H1 (cell line): ENCODE results near the gene TUBGCP3. TPM values are rescaled to one million over a fixed set of nuclear protein-coding genes. Genes with fewer than 3 reads are reported as not detected.

Source experiments
- CTCF ChIA-PET: fragments of 300-600 bp; sonication (Branson Sonifier 250); formaldehyde crosslinking; loops from one replicate; lab custom pipeline; 2021; ENCODE audit not compliant: partially characterized antibody; lab: Charles Lee
- POLR2A ChIA-PET: fragments of 300-600 bp; sonication (Branson Sonifier 250); formaldehyde crosslinking; loops from one replicate; lab custom pipeline; 2021; ENCODE audit warnings: inconsistent platforms; ENCODE audit not compliant: partially characterized antibody; lab: Charles Lee
- DNase-seq, 2 experiments: peaks; one replicate each; pipeline versions ENCODE4 v3.0.0 to v3.0.0-alpha.2; 2010 to 2022; ENCODE audit warnings: low spot score in 2 of 2, low read depth in 1 of 2, mixed read lengths in 1 of 2
- FAIRE-seq: peaks from 2 replicates; lab custom pipeline; 2011; peaks lifted over from hg19 to GRCh38; lab: Jason Lieb, UNC
- H2AFZ ChIP-seq: 2 replicates; pipeline ENCODE4 v1.8.1; 2012; ENCODE audit warnings: low read length, inconsistent platforms
- H2AK5ac ChIP-seq: 2 replicates; pipeline ENCODE4 v1.6.1; 2013; ENCODE audit warnings: low read depth, low read length
- H2BK120ac ChIP-seq: replicated peaks from 2 replicates; pipeline ENCODE3; 2013; ENCODE audit warnings: low read depth, low read length, inconsistent platforms
- H2BK12ac ChIP-seq: 2 replicates; pipeline ENCODE4 v1.6.1; 2013; ENCODE audit warnings: low read depth, low read length
- H2BK15ac ChIP-seq: 2 replicates; pipeline ENCODE4 v1.6.1; 2013; ENCODE audit warnings: low read length
- H2BK20ac ChIP-seq: 2 replicates; pipeline ENCODE4 v1.6.1; 2013; ENCODE audit warnings: low read length
- H2BK5ac ChIP-seq: 2 replicates; pipeline ENCODE4 v1.6.1; 2013; ENCODE audit warnings: low read depth, low read length
- H3K14ac ChIP-seq: 2 replicates; pipeline ENCODE4 v1.6.1; 2013; ENCODE audit warnings: inconsistent platforms; ENCODE audit not compliant: insufficient read length
- H3K18ac ChIP-seq: 2 replicates; pipeline ENCODE4 v1.6.1; 2013; ENCODE audit warnings: low read length; ENCODE audit errors: extremely low read depth
- H3K23ac ChIP-seq: 2 replicates; pipeline ENCODE4 v1.6.1; 2013; ENCODE audit warnings: inconsistent platforms; ENCODE audit not compliant: insufficient read length
- H3K23me2 ChIP-seq: 2 replicates; pipeline ENCODE4 v1.6.1; 2013; ENCODE audit warnings: low read depth, low read length
- H3K27ac ChIP-seq: 2 replicates; pipeline ENCODE4 v1.6.1; 2011; ENCODE audit warnings: low read depth, low read length, inconsistent platforms
- H3K27me3 ChIP-seq, 4 experiments: replicated peaks in 1 of 4; 1 replicate in 1 of 4; 2 replicates in 3 of 4; pipeline versions ENCODE4 v1.6.1 to v1.8.1; 2011 to 2013; ENCODE audit warnings: low read length in 3 of 4, mild to moderate bottlenecking in 3 of 4, inconsistent platforms in 2 of 4, mixed read lengths in 2 of 4, moderate library complexity in 1 of 4; ENCODE audit not compliant: control insufficient read depth in 3 of 4, insufficient read depth in 3 of 4; ENCODE audit errors: extremely low read depth in 1 of 4
- H3K36me3 ChIP-seq, 4 experiments: 2 replicates each; pipeline versions ENCODE4 v1.6.1 to v1.8.1; 2011 to 2013; ENCODE audit warnings: mild to moderate bottlenecking in 4 of 4, low read length in 3 of 4, moderate library complexity in 2 of 4, control low read depth in 1 of 4, inconsistent platforms in 1 of 4; ENCODE audit not compliant: insufficient read depth in 4 of 4, control insufficient read depth in 2 of 4
- H3K4ac ChIP-seq: replicated peaks from 2 replicates; pipeline ENCODE3; 2013; ENCODE audit warnings: low read length, low read depth, mixed read lengths, inconsistent platforms; ENCODE audit not compliant: insufficient read length
- H3K4me1 ChIP-seq, 4 experiments: replicated peaks in 1 of 4; 1 replicate in 1 of 4; 2 replicates in 3 of 4; pipeline versions ENCODE4 v1.6.1 to v1.8.1; 2011 to 2013; ENCODE audit warnings: low read length in 3 of 4, inconsistent platforms in 2 of 4, mixed read lengths in 1 of 4; ENCODE audit not compliant: insufficient read depth in 4 of 4, control insufficient read depth in 3 of 4
- H3K4me2 ChIP-seq, 2 experiments: 2 replicates each; pipeline versions ENCODE4 v1.6.1 to v1.8.1; 2011 to 2013; ENCODE audit warnings: low read depth in 2 of 2, low read length in 2 of 2, control low read depth in 1 of 2, inconsistent platforms in 1 of 2, mild to moderate bottlenecking in 1 of 2; ENCODE audit not compliant: insufficient read depth in 1 of 2
- H3K4me3 ChIP-seq, 4 experiments: fragments of 200-600, 300-600 bp in 1 of 4; sonication (generic), shearing (Covaris generic), sonication (Bioruptor Twin) in 1 of 4; 2 replicates each; pipeline versions ENCODE4 v1.5.1 to v1.8.1; 2011 to 2016; ENCODE audit warnings: low read length in 4 of 4, low read depth in 3 of 4, control low read depth in 2 of 4, inconsistent platforms in 2 of 4, mild to moderate bottlenecking in 2 of 4, mixed read lengths in 1 of 4, moderate library complexity in 1 of 4; ENCODE audit not compliant: insufficient read depth in 2 of 4; ENCODE audit errors: extremely low read depth in 1 of 4
- H3K56ac ChIP-seq: replicated peaks from 2 replicates; pipeline ENCODE3; 2013; ENCODE audit warnings: low read depth, mild to moderate bottlenecking, mixed read lengths, low read length, inconsistent platforms; ENCODE audit not compliant: insufficient read length
- H3K79me1 ChIP-seq: 2 replicates; pipeline ENCODE4 v1.6.1; 2013; ENCODE audit warnings: low read depth, low read length, control low read depth
- H3K79me2 ChIP-seq, 2 experiments: 2 replicates each; pipeline versions ENCODE4 v1.6.1 to v1.8.1; 2012 to 2013; ENCODE audit warnings: low read length in 2 of 2, mild to moderate bottlenecking in 2 of 2, inconsistent platforms in 1 of 2; ENCODE audit not compliant: insufficient read depth in 2 of 2, control insufficient read depth in 1 of 2
- H3K9ac ChIP-seq, 4 experiments: replicated peaks in 1 of 4; 1 replicate in 1 of 4; 2 replicates in 3 of 4; pipeline versions ENCODE4 v1.6.1 to v1.8.1; 2011 to 2013; ENCODE audit warnings: low read depth in 3 of 4, low read length in 3 of 4, control low read depth in 2 of 4, mild to moderate bottlenecking in 2 of 4, moderate library complexity in 2 of 4, inconsistent platforms in 1 of 4; ENCODE audit errors: extremely low read depth in 1 of 4
- H3K9me3 ChIP-seq, 2 experiments: 2 replicates each; pipeline versions ENCODE4 v1.6.1 to v1.8.1; 2012 to 2013; ENCODE audit warnings: mild to moderate bottlenecking in 2 of 2, moderate library complexity in 2 of 2, control low read depth in 1 of 2, inconsistent platforms in 1 of 2, low read depth in 1 of 2, low read length in 1 of 2, mixed read lengths in 1 of 2; ENCODE audit not compliant: insufficient read depth in 2 of 2
- H4K20me1 ChIP-seq, 2 experiments: replicated peaks in 1 of 2; 2 replicates each; pipeline versions ENCODE3 to v1.8.1; 2011 to 2013; ENCODE audit warnings: inconsistent platforms in 2 of 2, low read length in 2 of 2, mild to moderate bottlenecking in 1 of 2; ENCODE audit not compliant: insufficient read depth in 2 of 2, control insufficient read depth in 1 of 2
- H4K5ac ChIP-seq: 2 replicates; pipeline ENCODE4 v1.6.1; 2013; ENCODE audit warnings: low read length, low read depth, mixed read lengths, inconsistent platforms; ENCODE audit not compliant: insufficient read length
- H4K8ac ChIP-seq: 2 replicates; pipeline ENCODE4 v1.8.0; 2013; ENCODE audit warnings: mild to moderate bottlenecking, moderate library complexity, low read length, inconsistent platforms; ENCODE audit not compliant: insufficient read depth; ENCODE audit errors: extremely low read depth
- H4K91ac ChIP-seq: replicated peaks from 2 replicates; pipeline ENCODE3; 2013; ENCODE audit warnings: low read length, mixed read lengths, inconsistent platforms; ENCODE audit not compliant: insufficient read length
- ASH2L ChIP-seq: fragments of 200-600, 300-600 bp; sonication (generic); IDR thresholded peaks from one replicate; pipeline ENCODE4 v1.7.1; 2017; ENCODE audit warnings: low read length
- BACH1 ChIP-seq: IDR thresholded peaks from 2 replicates; pipeline ENCODE4 v1.6.1; 2012; ENCODE audit warnings: low read length, improper control_type of control experiment
- CBX5 ChIP-seq: fragments of 300-800, 300-1000 bp; sonication (generic); IDR thresholded peaks from 2 replicates; pipeline ENCODE4 v1.7.1; 2016; ENCODE audit warnings: antibody characterized with exemption, low read length, low read depth
- E2F6 ChIP-seq: IDR thresholded peaks from 2 replicates; pipeline ENCODE4 v1.6.1; 2012; ENCODE audit warnings: inconsistent platforms
- JUND ChIP-seq: IDR thresholded peaks from 2 replicates; pipeline ENCODE4 v1.6.1; 2011; ENCODE audit warnings: mild to moderate bottlenecking, improper control_type of control experiment, low read length
- PHF8 ChIP-seq: fragments of 200-600 bp; sonication (generic); conservative IDR thresholded peaks from 2 replicates; pipeline ENCODE4 v1.7.1; 2012; ENCODE audit warnings: low read depth, mild to moderate bottlenecking, inconsistent platforms, low read length, moderate library complexity
- RFX5 ChIP-seq: IDR thresholded peaks from 2 replicates; pipeline ENCODE4 v1.6.1; 2011; ENCODE audit warnings: low read depth, low read length, improper control_type of control experiment, borderline replicate concordance
- RNF2 ChIP-seq: fragments of 200-900, 300-1000 bp; sonication (generic); IDR thresholded peaks from 2 replicates; pipeline ENCODE4 v1.7.1; 2016; ENCODE audit warnings: borderline replicate concordance, low read depth, mild to moderate bottlenecking, antibody characterized with exemption, low read length; ENCODE audit not compliant: poor library complexity, severe bottlenecking; ENCODE audit errors: missing control alignments
- SRF ChIP-seq: IDR thresholded peaks from 2 replicates; pipeline ENCODE4 v1.6.1; 2011; ENCODE audit warnings: mild to moderate bottlenecking, low read depth, low read length, moderate library complexity
- YY1 ChIP-seq: IDR thresholded peaks from 2 replicates; pipeline ENCODE4 v1.6.1; 2011; ENCODE audit warnings: low read depth, mild to moderate bottlenecking, low read length
- WGBS, 2 experiments: shearing (Covaris generic) in 1 of 2; methylation state at CpG; one replicate each; pipeline versions ENCODE4 v1.1.6 to v1.1.7; 2013 to 2015; ENCODE audit warnings: low lambda C conversion rate in 2 of 2, mixed read lengths in 2 of 2, inconsistent platforms in 1 of 2, low coverage in 1 of 2, missing lambda C conversion rate in 1 of 2; ENCODE audit not compliant: insufficient replicate concordance in 2 of 2, insufficient coverage in 1 of 2, insufficient read length in 1 of 2; ENCODE audit errors: extremely low coverage in 1 of 2, missing lambda C conversion rate in 1 of 2; 5-methylcytosine and 5-hydroxymethylcytosine counted together
- polyA plus RNA-seq, 7 experiments: library from polyadenylated mRNA; depleted of rRNA in 3 of 7; stranded (reverse) in 5 of 7; unstranded in 2 of 7; fragments of >200 nt in 5 of 7; fragments of 200-250 nt in 2 of 7; gene quantifications; 1 replicate in 5 of 7; 2 replicates in 1 of 7; 4 replicates in 1 of 7; pipeline versions ENCODE4 v1.2.1 to v1.2.3, GENCODE V29; 2011 to 2013; ENCODE audit warnings: missing spikeins in 2 of 7, mixed read lengths in 2 of 7
- total RNA-seq: library from RNA; stranded (reverse); fragmentation: NEBNext Ultra II Directional; extraction: Animal tissue kit (Norgen Biotek cat#: 25700); gene quantifications from 2 replicates; pipeline ENCODE4 v1.2.1, GENCODE V29; 2021
- TF ChIP-seq, protein P1 (sequence below): IDR thresholded peaks from 2 replicates; pipeline ENCODE4 v1.6.1; 2011; ENCODE audit warnings: low read depth, mild to moderate bottlenecking, low read length; ENCODE audit not compliant: insufficient read depth

TUBGCP3 gene
- total and polyA plus RNA-seq, 2 of the 8 experiments (the other 6 are each of a cell fraction or from before 2014, with no cell fraction given): 27.0 to 31.7 TPM

DNA sequence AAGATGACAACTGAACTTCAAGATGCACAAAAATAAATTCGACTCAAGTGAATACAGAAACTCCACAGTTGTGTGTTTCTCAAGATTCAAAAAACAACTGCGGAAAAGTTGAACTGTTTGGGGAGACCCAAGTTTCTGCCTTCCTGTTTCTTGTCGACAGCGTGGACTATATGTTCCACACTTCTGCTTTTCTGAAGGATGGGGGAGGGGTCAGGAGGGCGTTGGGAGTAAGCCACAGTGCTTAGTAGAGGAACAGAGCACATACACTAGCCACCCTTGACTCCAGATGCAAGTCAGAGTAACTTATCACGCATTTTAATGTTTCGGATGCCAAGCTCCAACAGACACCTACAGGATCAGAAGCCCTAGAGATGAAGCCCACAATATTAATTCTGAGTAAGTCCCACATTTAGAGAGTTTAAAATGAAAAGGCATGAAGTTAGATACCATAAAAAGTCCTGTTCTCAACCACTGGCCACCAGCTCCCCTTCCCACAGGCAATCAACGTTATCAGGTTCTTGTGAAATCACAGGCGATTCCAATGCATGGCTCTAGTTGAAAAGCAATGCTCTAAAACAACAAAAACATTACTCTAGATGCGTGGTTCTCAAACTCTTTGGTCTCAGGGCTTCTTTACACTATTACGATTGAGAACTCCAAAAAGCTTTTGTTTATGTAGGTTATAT is 4.2 kb downstream of the TUBGCP3 start:
- no peak overlapping the region for H3K4me3 ChIP-seq
- no peak overlapping the region for H3K9ac ChIP-seq
- peaks cover 0 to 7% of the 10 kb centered on the region in 2 experiments for H4K20me1 ChIP-seq
- POLR2A ChIA-PET: interaction anchor here (1.1 kb wide), 1 partner anchor 10 kb away, joined by 4 read pairs; no protein-coding TSS in a partner anchor
- no peak overlapping the region for H2BK120ac ChIP-seq
- no peak overlapping the region for H2BK20ac ChIP-seq
- no peak overlapping the region for H3K18ac ChIP-seq
- H3K79me2 ChIP-seq: peaks cover 14 to 81% of the 10 kb centered on the region in 2 experiments
- H3K27me3 ChIP-seq: peaks cover 0 to 3% (median under 1%) of the 10 kb centered on the region in 4 experiments; a peak in 3 of 7 replicates
- no peak overlapping the region for H2BK5ac ChIP-seq
- H2BK12ac ChIP-seq: no peak overlapping the region
- no peak overlapping the region for H4K91ac ChIP-seq
- no peak overlapping the region for H3K27ac ChIP-seq
- H4K5ac ChIP-seq: no peak overlapping the region
- H3K36me3 ChIP-seq: no peaks in the 10 kb centered on the region; a peak in 1 of 8 replicates
- no peak overlapping the region for H2BK15ac ChIP-seq
- no peak overlapping the region for H3K56ac ChIP-seq
- peaks cover 0 to 5% of the 10 kb centered on the region in 2 experiments; a peak in 1 of 4 replicates for H3K9me3 ChIP-seq
- H3K4me2 ChIP-seq: no peak overlapping the region
- FAIRE-seq (no peak), DNase-seq (no peak)
- no peak overlapping the region for H4K8ac ChIP-seq
- no peak overlapping the region for H2AK5ac ChIP-seq
- no peak overlapping the region for H3K23ac ChIP-seq
- WGBS, 2 experiments: 88% methylated on average over 11 of the region's 11 CpGs; no CpG with 5 or more reads in 1 of the 2 experiments
- peaks cover 0 to 6% (median 4%) of the 10 kb centered on the region in 4 experiments; a peak in 6 of 7 replicates for H3K4me1 ChIP-seq
- H3K23me2 ChIP-seq: peaks cover 4% of the 10 kb centered on the region
- H3K14ac ChIP-seq: no peak overlapping the region
- H3K4ac ChIP-seq: no peak overlapping the region
- no peak overlapping the region for H2AFZ ChIP-seq
- peaks cover 7% of the 10 kb centered on the region for H3K79me1 ChIP-seq
- CTCF ChIA-PET: interaction anchor here (0.8 to 1.8 kb wide), 3 partner anchors 22 to 207 kb away, joined by 3 to 6 read pairs (median 5); no protein-coding TSS in a partner anchor
- TF ChIP-seq ASH2L (no peak), CBX5 (no peak), JUND (no peak), YY1 (no peak), E2F6 (no peak), BACH1 (no peak), RNF2 (no peak), SRF (no peak), RFX5 (no peak), PHF8 (no peak)
- TF ChIP-seq, protein P1, sequence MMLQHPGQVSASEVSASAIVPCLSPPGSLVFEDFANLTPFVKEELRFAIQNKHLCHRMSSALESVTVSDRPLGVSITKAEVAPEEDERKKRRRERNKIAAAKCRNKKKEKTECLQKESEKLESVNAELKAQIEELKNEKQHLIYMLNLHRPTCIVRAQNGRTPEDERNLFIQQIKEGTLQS: no peak
